Inferior parietal cortex (tissue), 1 donor: ENCODE data around the gene IQGAP3.

ENCODE experiments used
- DNase-seq: peaks from one replicate; pipeline ENCODE4 v3.0.0-alpha.2; 2016; ENCODE audit errors: extremely low spot score

Gene IQGAP3

GRCh38 chr1:156540955-156541354, 31.4 kb downstream of the IQGAP3 start:
- DNase-seq = no peak

GRCh38 chr1:156539818-156540355, 32.5 kb downstream of the IQGAP3 start:
- DNase-seq = no peak

- DNase-seq = no peak
Observed at GRCh38 chr1:156538711-156539440, 33.5 kb downstream of the IQGAP3 start.

GRCh38 chr1:156537027-156537426, 35.3 kb downstream of the IQGAP3 start:
- no peak for DNase-seq

GRCh38 chr1:156534424-156535060, 37.8 kb downstream of the IQGAP3 start:
- no peak for DNase-seq

- no peak for DNase-seq
Observed at GRCh38 chr1:156533568-156534220, 38.7 kb downstream of the IQGAP3 start.

- no peak for DNase-seq
Observed at GRCh38 chr1:156532374-156532773, 40.0 kb downstream of the IQGAP3 start.

- no peak for DNase-seq
Observed at GRCh38 chr1:156530006-156530405, 42.4 kb downstream of the IQGAP3 start.

- DNase-seq = no peak
Observed at GRCh38 chr1:156528875-156529425, 43.4 kb downstream of the IQGAP3 start.

GRCh38 chr1:156528231-156528630, 44.1 kb downstream of the IQGAP3 start:
- no peak for DNase-seq

GRCh38 chr1:156527584-156527983, 44.8 kb downstream of the IQGAP3 start:
- DNase-seq = no peak

- no peak for DNase-seq
Observed at GRCh38 chr1:156525856-156526489, 46.4 kb downstream of the IQGAP3 start.

- DNase-seq = no peak
Observed at GRCh38 chr1:156525071-156525501, 47.3 kb downstream of the IQGAP3 start.

- no peak for DNase-seq
Observed at GRCh38 chr1:156524481-156524869, 47.9 kb downstream of the IQGAP3 start.

GRCh38 chr1:156523801-156524480, 48.4 kb downstream of the IQGAP3 start:
- DNase-seq = no peak

GRCh38 chr1:156522443-156522970, 49.9 kb downstream of the IQGAP3 start:
- no peak for DNase-seq

- DNase-seq = no peak
Observed at GRCh38 chr1:156517748-156518147, 54.6 kb downstream of the IQGAP3 start.

- no peak for DNase-seq
Observed at GRCh38 chr1:156516821-156517220, 55.5 kb downstream of the IQGAP3 start.

- DNase-seq = no peak
Observed at GRCh38 chr1:156515956-156516355, 56.4 kb downstream of the IQGAP3 start.

GRCh38 chr1:156513185-156513584, 59.2 kb downstream of the IQGAP3 start:
- no peak for DNase-seq

GRCh38 chr1:156511644-156512043, 60.7 kb downstream of the IQGAP3 start:
- DNase-seq = no peak
